ENCODE data around the gene KCTD2. TPM values are rescaled to one million over a fixed set of nuclear protein-coding genes. Genes with fewer than 3 reads are reported as not detected.

KCTD2 gene
- total RNA-seq, 4 donors from 2014 or later = 20.3 to 37.7 (median 29.9) TPM

GRCh38 chr17:75084039-75084660 is 37.1 kb downstream of the KCTD2 start:
- Histone ChIP-seq H3K4me3 (no peak overlapping the region), H3K4me1 (peaks cover 21 to 31% (median 26%) of the 10 kb centered on the region in 4 donors), H3K27ac (replicated peaks in 1 of 4) (no peak overlapping the region), H3K27me3 (peaks cover 0 to 17% (median 0%) of the 10 kb centered on the region in 4 donors), H3K36me3 (no peaks in the 10 kb centered on the region), H3K9me3 (no peaks in the 10 kb centered on the region)
- WGBS = 73% methylated on average over 13 of the region's 14 CpGs
- DNase-seq (ENCODE audit: extremely low spot score) = no peak
- TF ChIP-seq EP300 (IDR thresholded peaks at IDR 0.05) = no peak
- TF ChIP-seq POLR2A (IDR thresholded peaks at IDR 0.05; ENCODE audit: low read depth) = no peak
- no peak for TF ChIP-seq CTCF (IDR thresholded peaks at IDR 0.05)
- TF ChIP-seq POLR2AphosphoS5 (IDR thresholded peaks at IDR 0.05) = no peak
- intact Hi-C loops (cut with DNase I) = no loop called here

GRCh38 chr17:75086496-75087181 is 39.6 kb downstream of the KCTD2 start:
- Histone ChIP-seq H3K36me3 (no peaks in the 10 kb centered on the region), H3K4me1 (peaks cover 32 to 45% (median 40%) of the 10 kb centered on the region in 4 donors), H3K27ac (replicated peaks in 1 of 4) (peak overlapping the region in 2 of 4 donors; percentile 74 to 81), H3K27me3 (peaks cover 0 to 17% (median 0%) of the 10 kb centered on the region in 4 donors), H3K9me3 (no peaks in the 10 kb centered on the region), H3K4me3 (no peak overlapping the region)
- no peak for DNase-seq (ENCODE audit: extremely low spot score)
- intact Hi-C loops (cut with DNase I) = no loop called here
- WGBS = 84% methylated on average over 15 of the region's 15 CpGs
- TF ChIP-seq CTCF (IDR thresholded peaks at IDR 0.05) = no peak
- TF ChIP-seq POLR2AphosphoS5 (IDR thresholded peaks at IDR 0.05) = no peak
- TF ChIP-seq POLR2A (IDR thresholded peaks at IDR 0.05; ENCODE audit: low read depth) = no peak
- no peak for TF ChIP-seq EP300 (IDR thresholded peaks at IDR 0.05)

- H3K4me3 ChIP-seq = peak overlapping the region; percentile 55 to 66 (median 61)
- DNase-seq (ENCODE audit: extremely low spot score) = no peak
- H3K9me3 ChIP-seq = no peaks in the 10 kb centered on the region
- WGBS = 74% methylated on average over 10 of the region's 12 CpGs
- H3K27ac ChIP-seq (replicated peaks in 1 of 4) = peak overlapping the region; percentile 69 to 81 (median 76)
- H3K4me1 ChIP-seq = peaks cover 33 to 49% (median 45%) of the 10 kb centered on the region in 4 donors
- TF ChIP-seq POLR2A (IDR thresholded peaks at IDR 0.05; ENCODE audit: low read depth) (no peak), EP300 (IDR thresholded peaks at IDR 0.05) (no peak), POLR2AphosphoS5 (IDR thresholded peaks at IDR 0.05) (no peak), CTCF (IDR thresholded peaks at IDR 0.05) (no peak)
- no peaks in the 10 kb centered on the region for H3K36me3 ChIP-seq
- intact Hi-C loops (cut with DNase I) = no loop called here
- peaks cover 0 to 17% (median 0%) of the 10 kb centered on the region in 4 donors for H3K27me3 ChIP-seq
Measured at GRCh38 chr17:75087182-75087557, 40.1 kb downstream of the KCTD2 start.

- peak within 1 kb of the TSS; percentile 55 to 66 (median 61) for H3K4me3 ChIP-seq
- peak; percentile 97 for DNase-seq (ENCODE audit: extremely low spot score)
- TF ChIP-seq POLR2A (IDR thresholded peaks at IDR 0.05; ENCODE audit: low read depth) = no peak
- peak; percentile 23 to 49 for TF ChIP-seq POLR2AphosphoS5 (IDR thresholded peaks at IDR 0.05)
- peak within 1 kb of the TSS; percentile 69 to 81 (median 76) for H3K27ac ChIP-seq (replicated peaks in 1 of 4)
- H3K9me3 ChIP-seq = no peaks in the 10 kb centered on the region
- peaks cover 33 to 49% (median 45%) of the 10 kb centered on the region in 4 donors for H3K4me1 ChIP-seq
- 25% methylated on average over 19 of the region's 69 CpGs for WGBS
- H3K27me3 ChIP-seq = peaks cover 0 to 17% (median 0%) of the 10 kb centered on the region in 4 donors
- H3K36me3 ChIP-seq = no peaks in the 10 kb centered on the region
- intact Hi-C loops (cut with DNase I) = no loop called here
Measured at GRCh38 chr17:75087558-75088453, 40.8 kb downstream of the KCTD2 start, which contains the start of gene SLC16A5. SLC16A5 (plus strand) TSS chr17:75087954; CDS start chr17:75093637, 5,683 bp downstream.

Data from esophagus muscularis mucosa (tissue), 4 donors.